ENCODE results near the gene DDO. TPM values are rescaled to one million over a fixed set of nuclear protein-coding genes. Genes with fewer than 3 reads are reported as not detected.
"Not testable (repeated sequence)": the region's sequence is repeated elsewhere in the genome, so short reads cannot be mapped to it uniquely, and the experiment has no call there.

Gene DDO
- total and polyA plus RNA-seq, 2 experiments from 2014 or later = 0.10 TPM; not detected in 1

DNA sequence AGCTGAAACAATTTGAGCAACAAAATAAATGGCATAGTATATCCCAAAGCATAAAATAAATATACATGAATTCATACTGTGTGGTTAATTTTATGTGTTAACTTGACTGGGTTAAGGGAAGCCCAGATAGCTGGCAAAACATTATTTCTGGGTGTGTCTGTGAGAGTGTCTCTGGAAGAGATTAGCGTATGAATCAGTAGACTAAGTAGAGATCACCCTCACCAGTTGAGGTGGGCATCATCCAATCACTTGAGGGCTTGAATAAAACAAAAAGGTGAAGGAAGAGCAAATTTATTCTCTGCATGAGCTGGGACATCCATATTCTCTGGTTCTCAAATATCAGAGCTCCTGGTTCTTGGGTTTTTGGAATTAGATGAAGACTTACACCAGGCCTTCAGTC lies 43.1 kb upstream of the DDO start:
- Mint-ChIP-seq H3K4me1 (peaks cover 3% of the 10 kb centered on the region; the same call in 1 of the 3 replicates), H3K36me3 (ENCODE audit: low read depth) (peaks cover 9% of the 10 kb centered on the region; the same call in 2 of the 3 replicates), H3K27ac (no peak overlapping the region), H3K9me3 (peaks cover 20% of the 10 kb centered on the region), H3K4me3 (no peak overlapping the region), H3K27me3 (ENCODE audit: insufficient read depth, low read depth, poor library complexity) (no peaks in the 10 kb centered on the region)
- no peak overlapping the region for H3K4me3 ChIP-seq
- peaks cover 5% of the 10 kb centered on the region; the same call in 1 of the 2 replicates for H3K9me2 ChIP-seq (ENCODE audit: insufficient read depth)
- no peaks in the 10 kb centered on the region for H3F3A ChIP-seq (replicated peaks; ENCODE audit: low read depth)
- peaks cover 4% of the 10 kb centered on the region; the same call in 1 of the 2 replicates for H3K4me1 ChIP-seq (ENCODE audit: insufficient read depth)
- no peak overlapping the region for H2AFZ ChIP-seq
- TF ChIP-seq ZNF114 (CRISPR knock-in tag; IDR thresholded peaks at IDR 0.05) (no peak), EZH2 (IDR thresholded peaks at IDR 0.05; ENCODE audit: low read depth, unreplicated experiment) (no peak), CREB1 (CRISPR knock-in tag; IDR thresholded peaks at IDR 0.05; ENCODE audit: low read depth) (no peak)
- TF ChIP-seq, protein P1, sequence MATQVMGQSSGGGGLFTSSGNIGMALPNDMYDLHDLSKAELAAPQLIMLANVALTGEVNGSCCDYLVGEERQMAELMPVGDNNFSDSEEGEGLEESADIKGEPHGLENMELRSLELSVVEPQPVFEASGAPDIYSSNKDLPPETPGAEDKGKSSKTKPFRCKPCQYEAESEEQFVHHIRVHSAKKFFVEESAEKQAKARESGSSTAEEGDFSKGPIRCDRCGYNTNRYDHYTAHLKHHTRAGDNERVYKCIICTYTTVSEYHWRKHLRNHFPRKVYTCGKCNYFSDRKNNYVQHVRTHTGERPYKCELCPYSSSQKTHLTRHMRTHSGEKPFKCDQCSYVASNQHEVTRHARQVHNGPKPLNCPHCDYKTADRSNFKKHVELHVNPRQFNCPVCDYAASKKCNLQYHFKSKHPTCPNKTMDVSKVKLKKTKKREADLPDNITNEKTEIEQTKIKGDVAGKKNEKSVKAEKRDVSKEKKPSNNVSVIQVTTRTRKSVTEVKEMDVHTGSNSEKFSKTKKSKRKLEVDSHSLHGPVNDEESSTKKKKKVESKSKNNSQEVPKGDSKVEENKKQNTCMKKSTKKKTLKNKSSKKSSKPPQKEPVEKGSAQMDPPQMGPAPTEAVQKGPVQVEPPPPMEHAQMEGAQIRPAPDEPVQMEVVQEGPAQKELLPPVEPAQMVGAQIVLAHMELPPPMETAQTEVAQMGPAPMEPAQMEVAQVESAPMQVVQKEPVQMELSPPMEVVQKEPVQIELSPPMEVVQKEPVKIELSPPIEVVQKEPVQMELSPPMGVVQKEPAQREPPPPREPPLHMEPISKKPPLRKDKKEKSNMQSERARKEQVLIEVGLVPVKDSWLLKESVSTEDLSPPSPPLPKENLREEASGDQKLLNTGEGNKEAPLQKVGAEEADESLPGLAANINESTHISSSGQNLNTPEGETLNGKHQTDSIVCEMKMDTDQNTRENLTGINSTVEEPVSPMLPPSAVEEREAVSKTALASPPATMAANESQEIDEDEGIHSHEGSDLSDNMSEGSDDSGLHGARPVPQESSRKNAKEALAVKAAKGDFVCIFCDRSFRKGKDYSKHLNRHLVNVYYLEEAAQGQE (IDR thresholded peaks at IDR 0.05; ENCODE audit: unreplicated experiment) = no peak
- H4K20me1 ChIP-seq (replicated peaks; ENCODE audit: insufficient read depth) = no peaks in the 10 kb centered on the region
- ATAC-seq (no peak), DNase-seq (ENCODE audit: low spot score) (no peak)
- H3K27ac ChIP-seq (ENCODE audit: low read depth) = no peak overlapping the region
- no peaks in the 10 kb centered on the region for H3K27me3 ChIP-seq (ENCODE audit: insufficient read depth)
- no peaks in the 10 kb centered on the region for H3K79me2 ChIP-seq (replicated peaks; ENCODE audit: insufficient read depth)
- no peak overlapping the region for H3K4me2 ChIP-seq
- H3K36me3 ChIP-seq (ENCODE audit: insufficient read depth) = no peaks in the 10 kb centered on the region; the same call in 1 of the 2 replicates

DNA sequence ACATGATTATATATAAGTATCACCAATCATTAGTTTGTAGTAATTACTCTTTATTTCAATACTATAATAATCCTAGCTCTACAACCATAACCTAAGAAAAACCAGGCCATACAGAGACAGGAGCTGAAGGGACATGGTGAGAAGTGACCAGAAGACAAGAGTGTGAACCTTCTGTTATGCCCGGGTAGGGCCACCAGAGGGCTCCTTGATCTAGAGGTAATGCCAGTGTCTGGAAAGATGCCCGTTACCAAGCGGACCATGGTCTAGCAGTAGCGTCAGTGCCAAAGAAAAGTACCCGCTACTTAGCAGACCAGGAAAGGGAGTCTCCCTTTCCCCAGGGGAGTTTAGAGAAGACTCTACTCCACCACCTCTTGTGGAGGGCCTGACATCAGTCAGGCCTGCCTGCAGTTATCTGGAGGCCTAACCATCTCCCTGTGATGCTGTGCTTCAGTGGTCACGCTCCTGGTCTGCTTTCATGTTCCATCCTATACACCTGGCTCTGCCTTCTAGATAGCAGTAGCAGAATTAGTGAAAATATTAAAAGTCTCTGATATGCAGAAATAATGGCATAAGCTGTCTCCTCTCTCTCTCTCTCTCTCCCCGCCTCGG lies 42.3 kb upstream of the DDO start:
- not testable (repeated sequence) for H2AFZ ChIP-seq; H3K4me2 ChIP-seq; H3K4me3 ChIP-seq; H3K9me2 ChIP-seq (ENCODE audit: insufficient read depth); H3K36me3 ChIP-seq (ENCODE audit: insufficient read depth); H3F3A ChIP-seq (replicated peaks; ENCODE audit: low read depth); H3K4me1 ChIP-seq (ENCODE audit: insufficient read depth); H3K27me3 ChIP-seq (ENCODE audit: insufficient read depth); H3K27ac ChIP-seq (ENCODE audit: low read depth); H3K27me3 Mint-ChIP-seq (ENCODE audit: insufficient read depth, low read depth, poor library complexity); H3K4me1 Mint-ChIP-seq; H4K20me1 ChIP-seq (replicated peaks; ENCODE audit: insufficient read depth); H3K4me3 Mint-ChIP-seq; H3K79me2 ChIP-seq (replicated peaks; ENCODE audit: insufficient read depth); H3K36me3 Mint-ChIP-seq (ENCODE audit: low read depth); ATAC-seq; H3K27ac Mint-ChIP-seq
- H3K9me3 Mint-ChIP-seq = peaks cover 12% of the 10 kb centered on the region
- TF ChIP-seq, protein P2, sequence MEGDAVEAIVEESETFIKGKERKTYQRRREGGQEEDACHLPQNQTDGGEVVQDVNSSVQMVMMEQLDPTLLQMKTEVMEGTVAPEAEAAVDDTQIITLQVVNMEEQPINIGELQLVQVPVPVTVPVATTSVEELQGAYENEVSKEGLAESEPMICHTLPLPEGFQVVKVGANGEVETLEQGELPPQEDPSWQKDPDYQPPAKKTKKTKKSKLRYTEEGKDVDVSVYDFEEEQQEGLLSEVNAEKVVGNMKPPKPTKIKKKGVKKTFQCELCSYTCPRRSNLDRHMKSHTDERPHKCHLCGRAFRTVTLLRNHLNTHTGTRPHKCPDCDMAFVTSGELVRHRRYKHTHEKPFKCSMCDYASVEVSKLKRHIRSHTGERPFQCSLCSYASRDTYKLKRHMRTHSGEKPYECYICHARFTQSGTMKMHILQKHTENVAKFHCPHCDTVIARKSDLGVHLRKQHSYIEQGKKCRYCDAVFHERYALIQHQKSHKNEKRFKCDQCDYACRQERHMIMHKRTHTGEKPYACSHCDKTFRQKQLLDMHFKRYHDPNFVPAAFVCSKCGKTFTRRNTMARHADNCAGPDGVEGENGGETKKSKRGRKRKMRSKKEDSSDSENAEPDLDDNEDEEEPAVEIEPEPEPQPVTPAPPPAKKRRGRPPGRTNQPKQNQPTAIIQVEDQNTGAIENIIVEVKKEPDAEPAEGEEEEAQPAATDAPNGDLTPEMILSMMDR (conservative IDR thresholded peaks at IDR 0.05; ENCODE audit: low read depth in 2 of 2) = peak; percentile 53 to 69
- DNase-seq (ENCODE audit: low spot score) = peak; percentile 66
